Loucy (cell line): ENCODE measurements around the gene KCNIP3.

ENCODE experiments used
- H2AFZ ChIP-seq: fragments of 200-600 bp; sonication (generic); 2 replicates; pipeline ENCODE4 v1.6.0; 2016; ENCODE audit warnings: antibody characterized with exemption, mild to moderate bottlenecking, low read length, moderate library complexity
- H3F3A ChIP-seq: fragments of 200-600 bp; 2 replicates; pipeline ENCODE4 v1.6.0; 2016; ENCODE audit warnings: antibody characterized with exemption, low read depth, mild to moderate bottlenecking
- H3K27me3 ChIP-seq: fragments of 200-600 bp; sonication (generic); 2 replicates; pipeline ENCODE4 v1.6.1; 2014; ENCODE audit warnings: low read length, mild to moderate bottlenecking; ENCODE audit not compliant: insufficient read depth, poor library complexity, severe bottlenecking
- H3K36me3 ChIP-seq: fragments of 200-600 bp; sonication (generic); 2 replicates; pipeline ENCODE4 v1.6.1; 2016; ENCODE audit warnings: low read length; ENCODE audit not compliant: insufficient read depth
- H3K4me1 ChIP-seq: fragments of 200-600 bp; sonication (generic); 2 replicates; pipeline ENCODE4 v1.5.1; 2014; ENCODE audit warnings: low read length, mild to moderate bottlenecking; ENCODE audit not compliant: insufficient read depth, poor library complexity, severe bottlenecking
- H3K4me2 ChIP-seq: fragments of 200-600 bp; sonication (generic); 2 replicates; pipeline ENCODE4 v1.6.0; 2014; ENCODE audit warnings: antibody characterized with exemption, low read length, low read depth, mild to moderate bottlenecking; ENCODE audit not compliant: poor library complexity, severe bottlenecking
- H3K4me3 ChIP-seq: fragments of 200-600 bp; sonication (generic); 2 replicates; pipeline ENCODE4 v1.5.1; 2014; ENCODE audit warnings: low read length, mild to moderate bottlenecking, mixed read lengths; ENCODE audit not compliant: poor library complexity, severe bottlenecking
- H3K79me2 ChIP-seq: fragments of 200-600 bp; sonication (generic); 2 replicates; pipeline ENCODE4 v1.6.1; 2014; ENCODE audit warnings: low read length; ENCODE audit not compliant: insufficient read depth
- H3K9ac ChIP-seq: fragments of 200-600 bp; sonication (generic); 2 replicates; pipeline ENCODE4 v1.6.0; 2014; ENCODE audit warnings: mild to moderate bottlenecking, low read depth, low read length, moderate library complexity; ENCODE audit not compliant: poor library complexity, severe bottlenecking
- H3K9me2 ChIP-seq: fragments of 200-600 bp; sonication (generic); replicated peaks from 2 replicates; pipeline ENCODE4 v1.6.1; 2016; ENCODE audit warnings: low read depth, low read length, mixed read lengths
- H3K9me3 ChIP-seq: fragments of 200-600 bp; sonication (generic); 2 replicates; pipeline ENCODE4 v1.6.1; 2014; ENCODE audit warnings: mild to moderate bottlenecking, antibody characterized with exemption, low read length, low read depth; ENCODE audit not compliant: insufficient read depth
- H4K20me1 ChIP-seq: fragments of 200-600 bp; sonication (generic); 2 replicates; pipeline ENCODE4 v1.6.0; 2014; ENCODE audit warnings: antibody characterized with exemption, low read length, mild to moderate bottlenecking; ENCODE audit not compliant: insufficient read depth, poor library complexity, severe bottlenecking
- CTCF ChIP-seq: fragments of 200-600 bp; sonication (generic); conservative IDR thresholded peaks from 2 replicates; pipeline ENCODE4 v1.5.1; 2014; ENCODE audit warnings: mild to moderate bottlenecking, antibody characterized with exemption, low read length
- EZH2phosphoT487 ChIP-seq: fragments of 200-600 bp; IDR thresholded peaks from 2 replicates; pipeline ENCODE4 v1.6.1; 2018; ENCODE audit warnings: antibody characterized with exemption, mild to moderate bottlenecking, moderate library complexity, borderline replicate concordance

KCNIP3 gene

GRCh38 chr2:95356821-95357700 lies 59.9 kb downstream of the KCNIP3 start:
- Histone ChIP-seq H2AFZ (no peak overlapping the region), H3K79me2 (no peaks in the 10 kb centered on the region), H3F3A (no peaks in the 10 kb centered on the region), H3K9me3 (no peaks in the 10 kb centered on the region; the same call in 1 of the 2 replicates), H4K20me1 (no peaks in the 10 kb centered on the region), H3K9me2 (no peaks in the 10 kb centered on the region), H3K4me3 (no peak overlapping the region), H3K9ac (no peak overlapping the region), H3K36me3 (no peaks in the 10 kb centered on the region), H3K27me3 (no peaks in the 10 kb centered on the region), H3K4me2 (no peak overlapping the region), H3K4me1 (no peaks in the 10 kb centered on the region)
- TF ChIP-seq CTCF, result no peak
- no peak for TF ChIP-seq EZH2phosphoT487

- H3K79me2 ChIP-seq, result no peaks in the 10 kb centered on the region
- H3K4me2 ChIP-seq, result no peak overlapping the region
- TF ChIP-seq EZH2phosphoT487, result no peak
- no peak for TF ChIP-seq CTCF
- H3K4me1 ChIP-seq, result no peaks in the 10 kb centered on the region
- H2AFZ ChIP-seq, result no peak overlapping the region
- H3K27me3 ChIP-seq, result no peaks in the 10 kb centered on the region
- no peaks in the 10 kb centered on the region for H3F3A ChIP-seq
- H4K20me1 ChIP-seq, result no peaks in the 10 kb centered on the region
- no peaks in the 10 kb centered on the region for H3K36me3 ChIP-seq
- no peaks in the 10 kb centered on the region for H3K9me3 ChIP-seq
- H3K4me3 ChIP-seq, result no peak overlapping the region
- no peaks in the 10 kb centered on the region for H3K9me2 ChIP-seq
- no peak overlapping the region for H3K9ac ChIP-seq
Measured at GRCh38 chr2:95357717-95358280, 60.7 kb downstream of the KCNIP3 start.

- H3K4me2 ChIP-seq, result no peak overlapping the region
- no peak overlapping the region for H2AFZ ChIP-seq
- no peaks in the 10 kb centered on the region for H3K27me3 ChIP-seq
- no peaks in the 10 kb centered on the region for H3K79me2 ChIP-seq
- H3K9ac ChIP-seq, result no peak overlapping the region
- H3K4me3 ChIP-seq, result no peak overlapping the region
- TF ChIP-seq CTCF, result no peak
- TF ChIP-seq EZH2phosphoT487, result no peak
- H3K4me1 ChIP-seq, result no peaks in the 10 kb centered on the region
- no peaks in the 10 kb centered on the region for H4K20me1 ChIP-seq
- H3K9me3 ChIP-seq, result no peaks in the 10 kb centered on the region
- no peaks in the 10 kb centered on the region for H3K9me2 ChIP-seq
- H3F3A ChIP-seq, result no peaks in the 10 kb centered on the region
- H3K36me3 ChIP-seq, result no peaks in the 10 kb centered on the region
Measured at GRCh38 chr2:95359031-95359430, 61.9 kb downstream of the KCNIP3 start.
